Nephron progenitor cell (in vitro differentiated cells): Measurements from ENCODE around the gene PI4K2A.
"Not testable (repeated sequence)": the region's sequence is repeated elsewhere in the genome, so short reads cannot be mapped to it uniquely, and the experiment has no call there.

Experiments used
- DNase-seq: peaks from one replicate; pipeline ENCODE4 v3.0.0; 2021
- H3K27ac Mint-ChIP-seq: 2 replicates; pipeline ENCODE4 v1.8.0; 2021; ENCODE audit warnings: mild to moderate bottlenecking, moderate library complexity, mixed read lengths
- H3K27me3 Mint-ChIP-seq: 2 replicates; pipeline ENCODE4 v1.8.0; 2021; ENCODE audit warnings: mild to moderate bottlenecking, low read depth, mixed read lengths; ENCODE audit not compliant: poor library complexity
- H3K36me3 Mint-ChIP-seq: 2 replicates; pipeline ENCODE4 v1.8.0; 2021; ENCODE audit warnings: low read depth, mixed read lengths
- H3K4me1 Mint-ChIP-seq: 2 replicates; pipeline ENCODE4 v1.8.0; 2021; ENCODE audit warnings: mixed read lengths
- H3K4me3 Mint-ChIP-seq: 2 replicates; pipeline ENCODE4 v1.8.0; 2021; ENCODE audit warnings: mild to moderate bottlenecking, moderate library complexity, mixed read lengths
- H3K9me3 Mint-ChIP-seq: 2 replicates; pipeline ENCODE4 v1.8.0; 2021; ENCODE audit warnings: mild to moderate bottlenecking, moderate library complexity, mixed read lengths
- CTCF ChIP-seq: fragments of 200-600 bp; sonication (generic); IDR thresholded peaks from 2 replicates; pipeline ENCODE4 v1.5.0; 2021; ENCODE audit warnings: antibody characterized with exemption

PI4K2A gene

GRCh38 chr10:97633921-97634320, 6.5 kb upstream of the PI4K2A start:
- peaks cover 13% of the 10 kb centered on the region for H3K27me3 Mint-ChIP-seq
- no peaks in the 10 kb centered on the region for H3K9me3 Mint-ChIP-seq
- peaks cover 22% of the 10 kb centered on the region for H3K4me1 Mint-ChIP-seq
- H3K36me3 Mint-ChIP-seq = peaks cover 9% of the 10 kb centered on the region
- no peak for DNase-seq
- no peak for TF ChIP-seq CTCF
- H3K4me3 Mint-ChIP-seq = peak overlapping the region; percentile 98
- H3K27ac Mint-ChIP-seq = peak overlapping the region; percentile 97

- no peaks in the 10 kb centered on the region for H3K36me3 Mint-ChIP-seq
- peaks cover 21% of the 10 kb centered on the region for H3K4me1 Mint-ChIP-seq
- no peak for DNase-seq
- no peak for TF ChIP-seq CTCF
- peaks cover 13% of the 10 kb centered on the region for H3K27me3 Mint-ChIP-seq
- no peak overlapping the region for H3K4me3 Mint-ChIP-seq
- H3K9me3 Mint-ChIP-seq = no peaks in the 10 kb centered on the region
- H3K27ac Mint-ChIP-seq = no peak overlapping the region
These were observed 4.9 kb upstream of the PI4K2A start for GRCh38 chr10:97635577-97635976.

- H3K9me3 Mint-ChIP-seq, H3K4me3 Mint-ChIP-seq, DNase-seq, H3K36me3 Mint-ChIP-seq, H3K27ac Mint-ChIP-seq: not testable (repeated sequence)
- Mint-ChIP-seq H3K27me3 (peaks cover 13% of the 10 kb centered on the region), H3K4me1 (peaks cover 28% of the 10 kb centered on the region)
These were observed 1.4 kb upstream of the PI4K2A start for GRCh38 chr10:97639090-97639489.

GRCh38 chr10:97640868-97641811, 669 bp downstream of the PI4K2A start:
- peaks cover 7% of the 10 kb centered on the region for H3K27me3 Mint-ChIP-seq
- no peak for TF ChIP-seq CTCF
- DNase-seq = peak; percentile 60
- peaks cover 28% of the 10 kb centered on the region for H3K4me1 Mint-ChIP-seq
- peaks cover 25% of the 10 kb centered on the region for H3K36me3 Mint-ChIP-seq
- peak overlapping the region; percentile 99 for H3K4me3 Mint-ChIP-seq
- peak overlapping the region; percentile 88 for H3K27ac Mint-ChIP-seq
- H3K9me3 Mint-ChIP-seq = no peaks in the 10 kb centered on the region

GRCh38 chr10:97642471-97643159, 2.1 kb downstream of the PI4K2A start:
- DNase-seq, H3K9me3 Mint-ChIP-seq, H3K27me3 Mint-ChIP-seq: not testable (repeated sequence)
- peak overlapping the region; percentile 99 for H3K4me3 Mint-ChIP-seq
- peaks cover 28% of the 10 kb centered on the region for H3K4me1 Mint-ChIP-seq
- H3K27ac Mint-ChIP-seq = peak overlapping the region; percentile 49
- peaks cover 29% of the 10 kb centered on the region for H3K36me3 Mint-ChIP-seq

- no peak for TF ChIP-seq CTCF
- Mint-ChIP-seq H3K9me3 (no peaks in the 10 kb centered on the region), H3K4me1 (peaks cover 30% of the 10 kb centered on the region), H3K36me3 (peaks cover 29% of the 10 kb centered on the region), H3K4me3 (peak overlapping the region; percentile 99), H3K27me3 (peaks cover 4% of the 10 kb centered on the region), H3K27ac (peak overlapping the region; percentile 66)
- DNase-seq = no peak
These were observed 3.0 kb downstream of the PI4K2A start for GRCh38 chr10:97643441-97643985.
